Naive thymus-derived CD4-positive, alpha-beta T cell (primary cell): Measurements from ENCODE around the gene BHLHE23. TPM values are rescaled to one million over a fixed set of nuclear protein-coding genes. Genes with fewer than 3 reads are reported as not detected.
A peak's percentile ranks its signal among the peaks of the same experiment; 100 is the strongest.

Experiments
- ATAC-seq: fragments of 150-1000 bp; cut with Tn5 transposase; 2 replicates; pipeline ENCODE4 v1.10.0; 2021; ENCODE audit warnings: mild to moderate bottlenecking, moderate library complexity
- CTCF ChIA-PET: fragments of 350-600 bp; sonication (Branson Sonifier 250); formaldehyde crosslinking; loops from one replicate; lab custom pipeline; 2021; ENCODE audit warnings: antibody characterized with exemption; lab: Charles Lee
- POLR2A ChIA-PET: fragments of 350-600 bp; sonication (Branson Sonifier 250); formaldehyde crosslinking; loops from one replicate; lab custom pipeline; 2021; ENCODE audit warnings: antibody characterized with exemption, inconsistent platforms; lab: Charles Lee
- DNase-seq, 9 donors: peaks; one replicate each; pipeline versions ENCODE4 v3.0.0 to v3.0.0-alpha.2; 2020 to 2022; ENCODE audit warnings: mixed read lengths in 1 of 9
- H3K27ac ChIP-seq: one replicate; pipeline ENCODE4 v1.7.0; 2013; ENCODE audit warnings: mild to moderate bottlenecking, low read depth, low read length, moderate library complexity
- H3K27me3 ChIP-seq, 2 donors: one replicate each; pipeline ENCODE4 v1.7.0; 2013; ENCODE audit warnings: low read length in 2 of 2, mild to moderate bottlenecking in 2 of 2, moderate library complexity in 2 of 2; ENCODE audit not compliant: control insufficient read depth in 2 of 2, insufficient read depth in 2 of 2
- H3K36me3 ChIP-seq, 3 experiments: 1 replicate in 2 of 3; 2 replicates in 1 of 3; pipeline ENCODE4 v1.7.0; 2013; ENCODE audit warnings: low read length in 3 of 3, mild to moderate bottlenecking in 3 of 3, moderate library complexity in 1 of 3; ENCODE audit not compliant: insufficient read depth in 3 of 3, control insufficient read depth in 2 of 3
- H3K4me1 ChIP-seq, 2 donors: one replicate each; pipeline ENCODE4 v1.7.0; 2013; ENCODE audit warnings: low read length in 2 of 2, mild to moderate bottlenecking in 2 of 2, moderate library complexity in 1 of 2; ENCODE audit not compliant: control insufficient read depth in 2 of 2, insufficient read depth in 2 of 2
- H3K4me3 ChIP-seq: 2 replicates; pipeline ENCODE4 v1.7.0; 2013; ENCODE audit warnings: mild to moderate bottlenecking, low read length
- H3K9me3 ChIP-seq, 3 experiments: 1 replicate in 2 of 3; 2 replicates in 1 of 3; pipeline ENCODE4 v1.7.0; 2013; ENCODE audit warnings: low read length in 3 of 3; ENCODE audit not compliant: control insufficient read depth in 2 of 3
- H3K27ac Mint-ChIP-seq, 9 donors: one replicate each; pipeline ENCODE4 v1.8.0; 2020 to 2022; ENCODE audit warnings: mixed read lengths in 9 of 9, mild to moderate bottlenecking in 8 of 9, moderate library complexity in 5 of 9, inconsistent platforms in 2 of 9
- H3K27me3 Mint-ChIP-seq, 5 donors: one replicate each; pipeline ENCODE4 v1.8.0; 2021 to 2022; ENCODE audit warnings: mixed read lengths in 5 of 5, mild to moderate bottlenecking in 1 of 5
- H3K36me3 Mint-ChIP-seq, 5 donors: one replicate each; pipeline ENCODE4 v1.8.0; 2020 to 2022; ENCODE audit warnings: mixed read lengths in 5 of 5, mild to moderate bottlenecking in 3 of 5, inconsistent platforms in 1 of 5
- H3K4me1 Mint-ChIP-seq, 7 donors: one replicate each; pipeline ENCODE4 v1.8.0; 2020 to 2022; ENCODE audit warnings: mixed read lengths in 7 of 7, mild to moderate bottlenecking in 3 of 7, inconsistent platforms in 1 of 7
- H3K4me3 Mint-ChIP-seq, 10 donors: one replicate each; pipeline ENCODE4 v1.8.0; 2020 to 2022; ENCODE audit warnings: mild to moderate bottlenecking in 10 of 10, mixed read lengths in 10 of 10, moderate library complexity in 6 of 10, inconsistent platforms in 2 of 10
- H3K9me3 Mint-ChIP-seq, 11 donors: one replicate each; pipeline ENCODE4 v1.8.0; 2020 to 2022; ENCODE audit warnings: mixed read lengths in 11 of 11, mild to moderate bottlenecking in 4 of 11, inconsistent platforms in 1 of 11, moderate library complexity in 1 of 11
- intact Hi-C, 2 donors: fragments of 100-400 bp; cut with micrococcal nuclease; formaldehyde crosslinking; loops; one replicate each; pipeline ENCODE4 v1.15.1; 2023
- polyA plus RNA-seq, 2 donors: library from polyadenylated mRNA; unstranded; fragments of 300-500 nt; fragmentation: Illumina TruSeq; gene quantifications; one replicate each; pipeline ENCODE4 v1.2.3, GENCODE V29; 2021
- total RNA-seq, 6 experiments: library from RNA in 5 of 6; stranded (reverse) in 5 of 6; gene quantifications; 1 replicate in 5 of 6; 2 replicates in 1 of 6; pipeline ENCODE4 v1.2.3 and lab custom pipeline; 2021 to 2026

Gene BHLHE23
- total and polyA plus RNA-seq, 7 experiments from 2014 or later = not detected

GRCh38 chr20:63005862-63006539 is 763 bp downstream of the BHLHE23 start:
- ATAC-seq (no peak), DNase-seq (no peak)
- peaks cover 36 to 75% (median 50%) of the 10 kb centered on the region in 5 donors for H3K27me3 Mint-ChIP-seq
- Histone ChIP-seq H3K27ac (no peak overlapping the region), H3K4me3 (no peak overlapping the region), H3K27me3 (peaks cover 19 to 26% of the 10 kb centered on the region in 2 donors), H3K4me1 (peaks cover 11 to 37% of the 10 kb centered on the region in 2 donors), H3K36me3 (no peaks in the 10 kb centered on the region), H3K9me3 (no peaks in the 10 kb centered on the region)
- intact Hi-C loops = loop anchor here (2.0 to 5.0 kb wide), 4 partner anchors 89 to 204 kb away; partner anchors contain the start of gene OGFR (in 1 of the 2)
- H3K4me3 Mint-ChIP-seq = peak overlapping the region in 7 of 10 donors; percentile 25 to 91 (median 42)
- H3K9me3 Mint-ChIP-seq = peaks cover 0 to 6% (median 0%) of the 10 kb centered on the region in 11 donors
- POLR2A ChIA-PET = interaction anchor here (0.6 kb wide), 1 partner anchor 48 kb away, joined by 3 read pairs; no protein-coding TSS in a partner anchor
- H3K4me1 Mint-ChIP-seq = peaks cover 4 to 34% (median 22%) of the 10 kb centered on the region in 7 donors
- CTCF ChIA-PET = no interaction called here
- H3K36me3 Mint-ChIP-seq = no peaks in the 10 kb centered on the region
- peak overlapping the region in 1 of 9 donors; percentile 18 for H3K27ac Mint-ChIP-seq

- H3K27me3 Mint-ChIP-seq = peaks cover 42 to 76% (median 53%) of the 10 kb centered on the region in 5 donors
- H3K27me3 ChIP-seq = peaks cover 19 to 26% of the 10 kb centered on the region in 2 donors
Measured at GRCh38 chr20:63005365-63005861, 1.4 kb downstream of the BHLHE23 start.

GRCh38 chr20:63004607-63005364 is 2.0 kb downstream of the BHLHE23 start:
- Histone ChIP-seq H3K36me3 (no peaks in the 10 kb centered on the region), H3K27me3 (peaks cover 19 to 26% of the 10 kb centered on the region in 2 donors), H3K27ac (no peak overlapping the region), H3K4me3 (no peak overlapping the region), H3K9me3 (no peaks in the 10 kb centered on the region), H3K4me1 (peaks cover 7 to 33% of the 10 kb centered on the region in 2 donors)
- ChIA-PET CTCF (interaction anchor here (0.6 to 0.8 kb wide), 3 partner anchors 51 to 85 kb away, joined by 3 to 6 read pairs (median 3); no protein-coding TSS in a partner anchor), POLR2A (interaction anchor here (0.6 to 1.2 kb wide), 3 partner anchors 22 to 65 kb away, joined by 3 to 7 read pairs (median 3); no protein-coding TSS in a partner anchor)
- Mint-ChIP-seq H3K27ac (peak overlapping the region in 2 of 9 donors; percentile 46 to 49), H3K27me3 (peaks cover 45 to 75% (median 55%) of the 10 kb centered on the region in 5 donors), H3K9me3 (no peaks in the 10 kb centered on the region), H3K4me1 (peaks cover 0 to 26% (median 14%) of the 10 kb centered on the region in 7 donors), H3K36me3 (no peaks in the 10 kb centered on the region), H3K4me3 (peak overlapping the region in 5 of 10 donors; percentile 44 to 65 (median 49))
- DNase-seq (no peak), ATAC-seq (no peak)
- intact Hi-C loops = loop anchor here (5.0 kb wide), 3 partner anchors 87 to 202 kb away; partner anchors contain the start of gene OGFR (in 1 of the 2)

More at GRCh38 chr20:63005365-63005861, 1.4 kb downstream of the BHLHE23 start:
- Histone ChIP-seq H3K27ac (no peak overlapping the region), H3K4me3 (no peak overlapping the region), H3K9me3 (no peaks in the 10 kb centered on the region), H3K4me1 (peaks cover 11 to 37% of the 10 kb centered on the region in 2 donors), H3K36me3 (no peaks in the 10 kb centered on the region)
- Mint-ChIP-seq H3K27ac (peak overlapping the region in 1 of 9 donors; percentile 18), H3K9me3 (peaks cover 0 to 5% (median 0%) of the 10 kb centered on the region in 11 donors), H3K36me3 (no peaks in the 10 kb centered on the region), H3K4me1 (peaks cover 4 to 32% (median 19%) of the 10 kb centered on the region in 7 donors), H3K4me3 (peak overlapping the region in 6 of 10 donors; percentile 16 to 91 (median 40))
- intact Hi-C loops = loop anchor here (5.0 kb wide), 3 partner anchors 88 to 203 kb away; partner anchors contain the start of gene OGFR (in 1 of the 2)
- ATAC-seq = no peak
- POLR2A ChIA-PET = interaction anchor here (0.6 kb wide), 2 partner anchors 47 to 65 kb away, joined by 3 read pairs; no protein-coding TSS in a partner anchor
- DNase-seq = no peak
- CTCF ChIA-PET = interaction anchor here (0.6 kb wide), 2 partner anchors 68 to 86 kb away, joined by 3 to 6 read pairs; no protein-coding TSS in a partner anchor

GRCh38 chr20:63003546-63003945 is 3.2 kb downstream of the BHLHE23 start:
- Mint-ChIP-seq H3K9me3 (peaks cover 0 to 1% (median 0%) of the 10 kb centered on the region in 11 donors), H3K4me1 (peaks cover 0 to 17% (median 7%) of the 10 kb centered on the region in 7 donors), H3K36me3 (no peaks in the 10 kb centered on the region), H3K27me3 (peaks cover 44 to 74% (median 58%) of the 10 kb centered on the region in 5 donors), H3K4me3 (peak overlapping the region in 1 of 10 donors; percentile 5), H3K27ac (peak overlapping the region in 1 of 9 donors; percentile 46)
- DNase-seq (no peak), ATAC-seq (no peak)
- H3K27ac ChIP-seq = no peak overlapping the region
- peaks cover 14 to 22% of the 10 kb centered on the region in 2 donors for H3K27me3 ChIP-seq
- no peak overlapping the region for H3K4me3 ChIP-seq
- H3K9me3 ChIP-seq = no peaks in the 10 kb centered on the region
- intact Hi-C loops = no loop called here
- CTCF ChIA-PET = no interaction called here
- H3K36me3 ChIP-seq = no peaks in the 10 kb centered on the region
- peaks cover 0 to 21% of the 10 kb centered on the region in 2 donors for H3K4me1 ChIP-seq
- POLR2A ChIA-PET = interaction anchor here (1.2 kb wide), 1 partner anchor 23 kb away, joined by 7 read pairs; no protein-coding TSS in a partner anchor

GRCh38 chr20:63002511-63002910 is 4.3 kb downstream of the BHLHE23 start:
- H3K36me3 ChIP-seq = no peaks in the 10 kb centered on the region
- H3K4me1 ChIP-seq = peaks cover 0 to 11% of the 10 kb centered on the region in 2 donors
- peaks cover 0 to 2% (median 0%) of the 10 kb centered on the region in 11 donors for H3K9me3 Mint-ChIP-seq
- ATAC-seq (no peak), DNase-seq (no peak)
- H3K27ac ChIP-seq = no peak overlapping the region
- peaks cover 40 to 73% (median 64%) of the 10 kb centered on the region in 5 donors for H3K27me3 Mint-ChIP-seq
- ChIA-PET POLR2A (no interaction called here), CTCF (interaction anchor here (0.5 kb wide), 1 partner anchor 34 kb away, joined by 3 read pairs; no protein-coding TSS in a partner anchor)
- no peaks in the 10 kb centered on the region for H3K9me3 ChIP-seq
- H3K27me3 ChIP-seq = peaks cover 4 to 12% of the 10 kb centered on the region in 2 donors
- H3K27ac Mint-ChIP-seq = no peak overlapping the region
- no peak overlapping the region for H3K4me3 ChIP-seq
- H3K4me3 Mint-ChIP-seq = no peak overlapping the region
- intact Hi-C loops = no loop called here
- no peaks in the 10 kb centered on the region for H3K36me3 Mint-ChIP-seq
- H3K4me1 Mint-ChIP-seq = peaks cover 0 to 13% (median 7%) of the 10 kb centered on the region in 7 donors

- ChIA-PET CTCF (no interaction called here), POLR2A (no interaction called here)
- ATAC-seq = no peak
- peaks cover 40 to 74% (median 65%) of the 10 kb centered on the region in 5 donors for H3K27me3 Mint-ChIP-seq
- Histone ChIP-seq H3K4me3 (no peak overlapping the region), H3K9me3 (no peaks in the 10 kb centered on the region), H3K27ac (no peak overlapping the region), H3K27me3 (peaks cover 3 to 11% of the 10 kb centered on the region in 2 donors), H3K36me3 (no peaks in the 10 kb centered on the region), H3K4me1 (peaks cover 0 to 3% of the 10 kb centered on the region in 2 donors)
- peaks cover 0 to 2% (median 0%) of the 10 kb centered on the region in 11 donors for H3K9me3 Mint-ChIP-seq
- peaks cover 0 to 12% (median 7%) of the 10 kb centered on the region in 7 donors for H3K4me1 Mint-ChIP-seq
- DNase-seq = no peak
- H3K4me3 Mint-ChIP-seq = no peak overlapping the region
- no peaks in the 10 kb centered on the region for H3K36me3 Mint-ChIP-seq
- intact Hi-C loops = no loop called here
- H3K27ac Mint-ChIP-seq = no peak overlapping the region
Measured at GRCh38 chr20:63000958-63001357, 5.8 kb downstream of the BHLHE23 start.
